Measurements from ENCODE around the gene PRKN.

Gene PRKN

GRCh38 chr6:162671580-162672165, 55.9 kb downstream of the PRKN start:
- no peak for DNase-seq

DNA sequence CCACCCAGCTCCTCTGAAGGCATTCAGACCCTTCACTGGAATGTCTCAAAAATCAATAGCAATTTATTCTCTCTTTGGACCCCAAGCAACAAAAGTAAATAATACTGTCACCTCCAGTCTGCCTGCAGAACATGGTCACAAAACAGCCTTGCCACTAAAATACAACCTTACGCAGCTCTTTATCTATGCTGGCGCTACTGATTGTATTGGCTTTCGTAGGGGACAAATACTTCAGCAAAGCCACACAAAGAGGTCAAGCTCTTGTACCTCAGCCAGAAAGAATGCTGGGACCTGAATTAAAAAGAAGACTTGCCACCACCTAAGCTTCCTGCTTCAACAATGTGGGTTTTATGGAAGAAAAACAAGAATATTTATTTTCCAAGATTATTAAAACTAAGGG, 57.2 kb downstream of the PRKN start:
- DNase-seq, result no peak

DNA sequence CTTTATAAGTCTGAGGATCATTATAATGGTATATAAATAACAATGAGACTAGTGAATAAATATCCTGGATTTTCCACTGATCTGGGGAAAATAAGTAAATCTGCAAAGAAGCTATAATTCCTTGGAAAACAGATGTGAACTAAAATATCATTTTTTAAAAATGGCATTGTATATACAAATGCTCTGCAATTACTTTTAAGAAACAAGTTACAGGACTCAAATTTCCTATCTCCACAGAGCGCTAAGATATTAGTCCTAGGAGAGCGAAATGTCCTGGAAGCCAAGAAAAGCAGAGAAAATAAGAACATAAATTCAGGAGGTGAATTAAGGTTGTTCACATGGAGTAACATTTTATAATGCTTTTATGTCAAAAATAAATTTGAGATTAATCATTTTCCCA, 61.3 kb downstream of the PRKN start:
- DNase-seq, result no peak

DNA sequence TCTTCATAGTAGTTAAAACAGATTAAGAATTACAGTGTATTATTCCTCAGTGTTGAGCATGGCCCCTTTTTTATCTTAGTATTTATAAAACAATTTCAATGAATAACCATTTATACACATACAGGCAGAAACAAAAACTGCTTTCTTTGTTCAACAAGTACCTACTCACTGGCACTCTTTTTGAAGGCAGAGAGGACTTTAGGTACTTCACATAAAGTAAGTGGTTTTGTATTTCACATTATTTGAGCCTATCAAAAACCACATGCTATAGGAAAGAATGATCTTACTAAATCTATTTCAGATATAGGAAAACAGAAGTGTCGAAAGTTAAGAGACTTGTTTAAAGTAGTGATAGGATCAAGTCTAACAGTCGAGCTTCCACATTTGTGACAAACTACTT, 73.8 kb downstream of the PRKN start:
- DNase-seq, result no peak

- DNase-seq, result no peak
Measured at GRCh38 chr6:162651505-162651904, 76.1 kb downstream of the PRKN start.

DNA sequence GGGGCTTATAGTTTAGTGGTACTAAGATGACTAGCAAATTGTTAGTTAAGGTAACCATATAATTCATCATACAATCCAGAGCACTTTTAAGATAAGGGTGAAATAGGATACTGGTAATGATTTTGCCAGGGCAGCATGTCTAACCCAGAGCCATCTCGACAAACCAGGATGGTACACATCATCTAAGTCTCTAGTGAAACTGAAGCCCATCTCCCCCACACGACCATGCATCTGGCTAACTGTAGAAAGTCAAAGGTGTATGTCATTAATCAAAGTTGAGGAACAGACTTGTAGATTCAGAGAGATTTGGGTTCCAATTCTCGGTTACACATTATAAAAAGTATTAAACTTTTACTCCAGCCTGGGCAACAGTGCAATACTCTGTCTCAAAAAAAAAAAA, 78.3 kb downstream of the PRKN start:
- no peak for DNase-seq

GRCh38 chr6:162644153-162644552, 83.4 kb downstream of the PRKN start:
- no peak for DNase-seq

- no peak for DNase-seq
Measured at GRCh38 chr6:162640756-162641155, 86.8 kb downstream of the PRKN start.

- no peak for DNase-seq
Measured at GRCh38 chr6:162639951-162640350, 87.6 kb downstream of the PRKN start.

DNA sequence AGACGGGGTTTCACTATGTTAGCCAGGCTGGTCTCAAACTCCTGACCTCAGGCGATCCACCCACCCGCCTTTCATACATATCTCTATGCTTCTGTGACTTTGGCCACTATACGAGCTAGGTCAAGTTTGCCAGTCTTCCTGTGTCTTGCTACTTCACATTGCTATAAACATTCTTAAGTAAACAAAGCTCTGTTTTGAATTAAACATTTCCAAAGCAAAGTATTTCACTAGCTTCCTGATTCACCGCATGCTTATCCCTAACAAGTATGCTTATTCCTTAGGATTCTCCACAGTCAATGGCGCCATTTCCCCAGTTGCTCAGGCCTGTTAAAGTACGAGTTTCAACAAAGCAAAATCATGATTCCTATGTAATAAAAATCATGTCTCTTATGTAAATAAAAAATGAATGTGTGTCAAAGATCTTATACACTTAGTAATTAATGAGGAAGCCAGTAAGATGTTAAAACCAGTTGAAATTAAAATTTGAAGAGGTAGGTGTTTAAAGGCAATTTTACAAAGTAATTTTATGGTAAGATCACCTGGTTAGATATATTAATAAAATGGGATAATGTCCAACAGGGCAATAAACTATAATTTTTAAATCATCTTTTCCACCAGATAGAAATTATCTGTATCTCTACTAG, 88.5 kb downstream of the PRKN start:
- DNase-seq, result no peak

GRCh38 chr6:162637317-162637716, 90.2 kb downstream of the PRKN start:
- DNase-seq, result no peak

GRCh38 chr6:162636167-162636566, 91.4 kb downstream of the PRKN start:
- no peak for DNase-seq

- DNase-seq, result no peak
Measured at GRCh38 chr6:162631546-162631945, 96.0 kb downstream of the PRKN start.

DNA sequence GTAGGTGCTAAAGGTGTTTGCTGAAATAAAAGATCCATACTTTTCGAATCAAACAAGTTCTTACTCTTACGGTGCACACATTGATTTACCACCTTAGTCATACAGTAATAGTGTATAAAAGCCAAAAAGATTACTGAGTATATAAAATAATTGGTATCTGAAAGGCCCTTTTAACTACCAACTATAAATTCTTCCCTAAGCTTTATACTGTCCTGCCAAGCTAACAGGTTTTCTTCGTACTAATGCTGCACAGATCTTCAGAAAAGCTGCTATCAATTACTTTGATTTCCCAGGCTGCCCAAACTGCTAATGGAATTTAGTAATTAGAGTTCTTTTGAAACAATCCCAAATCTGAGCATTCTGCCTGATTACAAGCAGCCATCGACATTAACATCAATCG, 97.5 kb downstream of the PRKN start:
- DNase-seq, result no peak

- no peak for DNase-seq
Measured at GRCh38 chr6:162627825-162628224, 99.7 kb downstream of the PRKN start.

- no peak for DNase-seq
Measured at GRCh38 chr6:162627362-162627761, 100.2 kb downstream of the PRKN start.

DNA sequence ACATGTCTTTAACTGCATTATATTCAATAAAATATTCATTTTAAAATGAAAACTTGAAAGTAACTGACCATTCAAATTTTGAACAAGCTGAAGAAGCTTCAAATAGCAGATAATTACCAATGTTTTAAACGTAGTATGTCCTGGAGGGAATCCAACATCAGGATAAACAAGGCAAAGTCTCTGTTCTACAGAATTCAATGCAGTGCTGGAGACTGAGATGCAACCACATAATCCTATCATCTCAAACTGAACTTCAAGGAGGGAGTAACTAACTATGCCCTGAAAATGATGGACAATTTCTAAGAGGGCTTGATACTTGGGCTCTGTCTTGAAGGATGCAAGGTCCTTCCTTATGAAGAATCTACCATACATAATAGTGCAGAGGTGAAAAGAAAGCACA, 100.7 kb downstream of the PRKN start:
- no peak for DNase-seq

GRCh38 chr6:162625846-162626540, 101.6 kb downstream of the PRKN start:
- no peak for DNase-seq

DNA sequence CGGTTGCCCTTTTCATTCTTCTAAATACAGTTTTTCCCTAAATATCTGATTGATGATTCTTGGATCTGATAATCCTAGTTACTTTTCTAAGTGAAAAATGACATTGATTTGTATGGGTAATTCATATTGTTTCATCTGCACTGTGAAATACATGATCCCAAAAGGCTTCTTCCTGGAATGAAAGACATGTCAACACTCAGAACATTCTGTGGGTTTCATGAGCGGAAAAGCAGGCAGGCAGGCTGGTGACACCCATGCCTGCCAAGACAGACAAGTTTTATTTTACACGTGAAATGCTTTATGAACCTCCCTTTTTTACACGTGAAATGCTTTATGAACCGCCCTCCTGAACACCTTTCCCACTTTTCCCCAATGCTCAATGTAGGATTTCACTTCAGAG, 105.0 kb downstream of the PRKN start:
- no peak for DNase-seq

- no peak for DNase-seq
Measured at GRCh38 chr6:162621246-162621645, 106.3 kb downstream of the PRKN start.

DNA sequence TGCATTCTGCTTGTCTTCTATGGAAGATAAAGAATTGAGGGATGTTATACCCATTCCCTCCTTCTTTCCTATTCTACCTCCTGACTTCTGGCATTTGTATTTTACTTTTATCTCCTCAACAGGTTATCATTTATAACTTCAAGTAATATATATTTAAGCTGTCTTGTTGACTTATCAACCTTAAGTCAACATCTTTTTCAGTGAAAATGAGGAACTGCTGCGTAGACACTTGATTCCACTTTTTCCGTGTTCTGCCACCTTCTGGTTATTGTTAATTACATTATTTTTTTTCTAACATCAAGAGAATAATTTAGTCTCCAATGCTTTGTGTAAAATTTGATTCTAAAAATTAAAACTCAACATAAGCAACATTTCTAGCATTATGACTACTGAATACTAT, 107.5 kb downstream of the PRKN start:
- no peak for DNase-seq

GRCh38 chr6:162618448-162619002, 109.0 kb downstream of the PRKN start:
- DNase-seq, result no peak

- no peak for DNase-seq
Measured at GRCh38 chr6:162615016-162615705, 112.4 kb downstream of the PRKN start.

DNA sequence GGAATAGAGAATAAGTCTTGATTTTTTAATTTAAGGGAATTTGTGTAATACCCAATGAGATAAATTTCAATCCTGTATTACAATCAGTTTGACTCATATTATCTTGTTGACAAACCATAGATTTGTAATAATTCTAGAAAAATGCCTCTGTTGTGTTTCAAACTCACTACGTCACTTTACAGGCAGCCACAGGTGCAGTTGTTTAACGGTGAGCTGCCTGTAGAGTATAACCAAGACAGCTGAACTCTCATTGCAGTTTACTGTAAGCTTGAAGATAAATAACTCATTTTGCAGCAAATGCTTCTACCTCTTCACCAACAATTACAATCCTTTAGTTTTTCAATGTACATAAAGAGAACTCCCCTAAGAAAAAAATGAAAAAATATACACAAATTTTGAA, 114.3 kb downstream of the PRKN start:
- no peak for DNase-seq
